Adrenal gland (tissue), 12 donors: ENCODE measurements around the gene RAB34. TPM values are rescaled to one million over a fixed set of nuclear protein-coding genes. Genes with fewer than 3 reads are reported as not detected.

ENCODE experiments used
- DNase-seq, 7 donors: peaks; one replicate each; pipeline ENCODE4 v3.0.0-alpha.2; 2019 to 2020
- H3K27ac ChIP-seq, 5 donors: fragments of 200-600 bp; sonication (generic) in 4 of 5; 1 replicate in 3 of 5; 2 replicates in 2 of 5; pipeline versions ENCODE4 v1.5.1 to v1.8.0; 2016 to 2020; ENCODE audit warnings: mild to moderate bottlenecking in 1 of 5
- H3K27me3 ChIP-seq: fragments of 200-600 bp; 2 replicates; pipeline ENCODE4 v1.8.0; 2021
- H3K36me3 ChIP-seq, 2 donors: fragments of 200-600 bp; replicated peaks in 1 of 2; 1 replicate in 1 of 2; 2 replicates in 1 of 2; pipeline versions ENCODE4 v1.5.1 to v1.8.0; 2018 to 2022
- H3K4me1 ChIP-seq, 2 donors: fragments of 200-600 bp; replicated peaks in 1 of 2; 1 replicate in 1 of 2; 2 replicates in 1 of 2; pipeline versions ENCODE4 v1.5.1 to v1.8.0; 2018 to 2021
- H3K4me3 ChIP-seq, 4 donors: fragments of 200-600 bp; sonication (generic) in 3 of 4; one replicate each; pipeline ENCODE4 v1.5.1; 2016 to 2018
- H3K9me3 ChIP-seq, 3 donors: fragments of 200-600 bp; sonication (generic) in 1 of 3; replicated peaks in 1 of 3; 1 replicate in 2 of 3; 2 replicates in 1 of 3; pipeline versions ENCODE4 v1.5.1 to v1.8.0; 2016 to 2021
- CTCF ChIP-seq, 6 experiments: fragments of 450-650 bp in 4 of 6; fragments of 200-600 bp in 2 of 6; sonication (generic) in 1 of 6; IDR thresholded peaks; 1 replicate in 5 of 6; 2 replicates in 1 of 6; pipeline versions ENCODE4 v1.5.1 to v1.8.0; 2016 to 2021; ENCODE audit warnings: antibody characterized with exemption in 6 of 6, mild to moderate bottlenecking in 2 of 6, moderate library complexity in 1 of 6
- POLR2A ChIP-seq, 2 donors: fragments of 450-650 bp; IDR thresholded peaks; one replicate each; pipeline ENCODE4 v1.6.1; 2017; ENCODE audit warnings: antibody characterized with exemption in 2 of 2, mild to moderate bottlenecking in 2 of 2, moderate library complexity in 1 of 2
- WGBS, 4 donors: extraction: QIAGEN DNeasy Blood & Tissue Kit in 2 of 4; methylation state at CpG; one replicate each; pipeline versions ENCODE4 v1.1.5 to v1.1.7; 2013 to 2017; 5-methylcytosine and 5-hydroxymethylcytosine counted together
- intact Hi-C, 2 donors: fragments of 100-400 bp; cut with DNase I; formaldehyde crosslinking; loops; one replicate each; pipeline versions ENCODE4 v1.14.1 to v1.15.0; 2022 to 2023
- polyA plus RNA-seq, 3 donors: library from polyadenylated mRNA; stranded (reverse); fragments of 200-250 nt in 2 of 3; fragments of 350-450 nt in 1 of 3; fragmentation: Illumina TruSeq in 1 of 3; extraction: RNeasy Lipid Tissue Mini Kit (QIAGEN cat#74804) in 1 of 3; gene quantifications; one replicate each; pipeline ENCODE4 v1.2.3, GENCODE V29; 2013 to 2014
- total RNA-seq, 9 donors: library from RNA; depleted of rRNA in 4 of 9; stranded (reverse); fragments of >200 nt in 4 of 9; fragments of 120-200 nt in 1 of 9; fragmentation: NEBNext Ultra II Directional in 1 of 9; extraction: Animal tissue kit (Norgen Biotek cat#: 25700) in 1 of 9; gene quantifications; one replicate each; pipeline versions ENCODE4 v1.1.0 to v1.2.4, GENCODE V29; 2013 to 2023
- donor health status: healthy with polysubstance abuse.
- donor health status: Bipolar disorder and iron deficiency.
- donor health status: DM: yes; HTN: yes; CAD: no.
- donor health status: DM: no; HTN: no; CAD: no.
- donor health status: DM: no; HTN: no; CAD: no.
- donor health status: DM: yes; HTN: yes; CAD: no.

RAB34 gene
- total and polyA plus RNA-seq, 12 donors, result 111 to 332 (median 146) TPM

- Histone ChIP-seq H3K4me1 (peaks cover 43 to 54% of the 10 kb centered on the region in 2 donors), H3K27me3 (no peaks in the 10 kb centered on the region), H3K9me3 (no peaks in the 10 kb centered on the region), H3K4me3 (no peak overlapping the region), H3K36me3 (peaks cover 0 to 25% of the 10 kb centered on the region in 2 donors), H3K27ac (peak overlapping the region in 2 of 5 donors; percentile 8 to 98)
- peak in 2 of 7 donors; percentile 24 to 25 for DNase-seq
- no peak for TF ChIP-seq POLR2A (IDR thresholded peaks at IDR 0.05)
- no peak for TF ChIP-seq CTCF (IDR thresholded peaks at IDR 0.05)
- intact Hi-C loops, result loop anchor here in 1 of 2 donors (2.0 kb wide), 1 partner anchor 19 kb away; the partner anchor contains the start of gene NEK8
- 76 to 87% (median 84%) methylated on average over 3 to 18 of the region's 18 CpGs for WGBS, 4 donors
Measured at GRCh38 chr17:28747801-28748750, 30.4 kb upstream of the RAB34 start.

DNA sequence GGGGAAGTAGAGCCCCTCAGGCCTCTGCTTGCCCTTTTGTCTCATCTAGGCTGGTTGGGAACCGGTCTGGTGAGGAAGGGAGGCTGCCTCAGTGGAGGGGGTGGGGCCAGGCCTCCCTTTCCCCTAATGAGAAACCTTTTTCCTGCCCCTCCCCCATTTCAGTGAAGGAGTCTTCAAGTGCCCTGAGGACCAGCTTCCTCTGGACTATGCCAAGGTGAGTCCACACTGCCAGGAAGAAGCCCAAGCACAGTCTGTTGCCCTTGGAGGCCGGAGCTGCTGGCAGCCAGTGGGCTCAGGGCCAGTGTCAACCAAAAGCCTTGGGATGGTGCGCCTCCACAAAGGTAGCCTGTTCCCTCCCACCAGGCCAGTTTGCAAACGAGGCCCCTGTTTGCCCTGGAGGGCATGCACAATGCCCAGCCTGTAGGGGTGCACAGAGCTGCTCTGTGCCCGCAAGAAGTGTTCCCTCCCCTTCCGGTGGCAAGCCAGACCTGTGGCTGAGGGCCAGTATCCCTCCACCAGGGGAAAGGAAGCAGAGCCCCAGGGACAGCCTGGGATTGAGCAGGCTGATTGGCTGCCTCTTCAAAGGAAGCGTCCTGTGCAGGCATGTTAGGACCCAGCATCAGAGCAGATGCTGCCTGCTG lies 29.5 kb upstream of the RAB34 start:
- intact Hi-C loops, result loop anchor here in 1 of 2 donors (2.0 kb wide), 1 partner anchor 18 kb away; the partner anchor contains the start of gene NEK8
- WGBS, 4 donors, result 23 to 34% (median 26%) methylated on average over 4 to 7 of the region's 7 CpGs; no CpG with 5 or more reads in 1 of the 4 donors

GRCh38 chr17:28746611-28747050 lies 29.0 kb upstream of the RAB34 start:
- intact Hi-C loops, result loop anchor here in 1 of 2 donors (2.0 kb wide), 1 partner anchor 18 kb away; the partner anchor contains the start of gene NEK8
- WGBS, 4 donors, result 12 to 35% (median 23%) methylated on average over 4 to 5 of the region's 5 CpGs
- H3K27ac ChIP-seq, result peak overlapping the region in 4 of 5 donors; percentile 79 to 98 (median 90)
- peaks cover 0 to 25% of the 10 kb centered on the region in 2 donors for H3K36me3 ChIP-seq
- peak in 5 of 7 donors; percentile 53 to 82 (median 69) for DNase-seq
- TF ChIP-seq POLR2A (IDR thresholded peaks at IDR 0.05), result no peak
- no peak for TF ChIP-seq CTCF (IDR thresholded peaks at IDR 0.05)
- H3K9me3 ChIP-seq, result no peaks in the 10 kb centered on the region
- H3K4me1 ChIP-seq, result peaks cover 47 to 57% of the 10 kb centered on the region in 2 donors
- no peaks in the 10 kb centered on the region for H3K27me3 ChIP-seq
- H3K4me3 ChIP-seq, result no peak overlapping the region

More for the DNA sequence above, 29.5 kb upstream of the RAB34 start:
- TF ChIP-seq POLR2A (IDR thresholded peaks at IDR 0.05), result no peak
- peak in 1 of 6 experiments; percentile 21 for TF ChIP-seq CTCF (IDR thresholded peaks at IDR 0.05)
- H3K27ac ChIP-seq, result peak overlapping the region in 4 of 5 donors; percentile 79 to 98 (median 90)
- no peaks in the 10 kb centered on the region for H3K27me3 ChIP-seq
- DNase-seq, result peak in 5 of 7 donors; percentile 53 to 74 (median 68)
- H3K4me3 ChIP-seq, result no peak overlapping the region
- peaks cover 0 to 25% of the 10 kb centered on the region in 2 donors for H3K36me3 ChIP-seq
- peaks cover 47 to 57% of the 10 kb centered on the region in 2 donors for H3K4me1 ChIP-seq
- no peaks in the 10 kb centered on the region for H3K9me3 ChIP-seq
